NCI-H2107 treated with DMSO at 0.1 percent for 48 hours (cell line): Measurements from ENCODE around the gene ASMTL.
"Not testable (repeated sequence)": the region's sequence is repeated elsewhere in the genome, so short reads cannot be mapped to it uniquely, and the experiment has no call there.

Source experiments
- DNase-seq: peaks from one replicate; lab custom pipeline; 2025; ENCODE audit not compliant: unreplicated experiment; lab: John Stamatoyannopoulos, UW

Gene ASMTL

DNA sequence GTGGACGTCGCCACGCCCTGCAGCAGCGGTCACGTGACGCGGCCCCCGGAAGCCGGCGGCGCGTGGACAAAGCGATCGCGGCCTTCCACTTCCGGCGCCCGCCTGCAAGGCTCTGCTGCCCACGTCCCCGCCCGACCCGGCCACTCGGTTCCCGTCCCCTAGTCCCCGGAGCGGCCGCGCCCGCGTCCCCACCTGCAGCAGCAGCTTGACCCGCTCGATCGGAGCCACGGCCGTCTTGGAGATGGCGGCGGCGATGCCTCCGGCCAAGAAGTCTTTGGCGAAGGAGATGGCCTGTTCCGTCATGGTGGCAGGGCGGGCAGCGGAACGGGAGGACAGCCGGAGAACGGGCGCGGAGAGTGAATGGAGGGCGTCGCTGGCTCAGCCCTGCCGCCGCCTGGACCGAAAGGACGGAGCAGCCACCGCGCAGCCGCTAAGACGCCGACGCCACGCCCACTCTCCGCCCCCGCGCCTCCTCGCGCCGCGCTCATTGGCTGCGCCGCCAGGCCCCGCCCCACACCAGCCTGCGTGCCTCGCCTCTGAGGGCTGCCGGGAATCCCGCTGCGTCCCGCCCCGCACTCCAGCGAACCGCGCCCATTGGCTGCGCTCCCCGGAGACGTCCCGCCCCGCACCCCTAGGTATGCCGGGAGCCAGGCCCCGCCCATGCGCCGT lies 60.9 kb downstream of the ASMTL start, which contains the start of gene SLC25A6:
Gene SLC25A6 (minus strand): TSS at position 407 of the 669 bp plus-strand sequence. CDS start 104 bp downstream, at position 303.
- DNase-seq, result no peak

DNA sequence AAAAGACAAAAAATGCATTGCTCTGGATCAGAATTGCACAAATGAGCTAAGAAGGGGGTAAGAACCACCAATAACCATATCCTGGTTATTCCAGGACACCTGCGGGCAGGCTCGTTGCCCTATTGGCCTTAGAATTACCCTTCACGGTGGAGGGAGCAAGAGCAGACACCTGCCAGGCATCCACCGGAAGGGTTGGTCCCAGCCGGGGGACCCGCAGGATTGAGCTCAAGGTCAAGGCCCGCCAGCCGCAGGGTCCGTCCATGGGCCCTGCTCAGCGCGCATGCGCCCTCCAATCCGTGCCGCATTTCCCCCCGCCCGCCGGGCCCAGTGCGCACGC lies 61.4 kb downstream of the ASMTL start:
- DNase-seq, result no peak

DNA sequence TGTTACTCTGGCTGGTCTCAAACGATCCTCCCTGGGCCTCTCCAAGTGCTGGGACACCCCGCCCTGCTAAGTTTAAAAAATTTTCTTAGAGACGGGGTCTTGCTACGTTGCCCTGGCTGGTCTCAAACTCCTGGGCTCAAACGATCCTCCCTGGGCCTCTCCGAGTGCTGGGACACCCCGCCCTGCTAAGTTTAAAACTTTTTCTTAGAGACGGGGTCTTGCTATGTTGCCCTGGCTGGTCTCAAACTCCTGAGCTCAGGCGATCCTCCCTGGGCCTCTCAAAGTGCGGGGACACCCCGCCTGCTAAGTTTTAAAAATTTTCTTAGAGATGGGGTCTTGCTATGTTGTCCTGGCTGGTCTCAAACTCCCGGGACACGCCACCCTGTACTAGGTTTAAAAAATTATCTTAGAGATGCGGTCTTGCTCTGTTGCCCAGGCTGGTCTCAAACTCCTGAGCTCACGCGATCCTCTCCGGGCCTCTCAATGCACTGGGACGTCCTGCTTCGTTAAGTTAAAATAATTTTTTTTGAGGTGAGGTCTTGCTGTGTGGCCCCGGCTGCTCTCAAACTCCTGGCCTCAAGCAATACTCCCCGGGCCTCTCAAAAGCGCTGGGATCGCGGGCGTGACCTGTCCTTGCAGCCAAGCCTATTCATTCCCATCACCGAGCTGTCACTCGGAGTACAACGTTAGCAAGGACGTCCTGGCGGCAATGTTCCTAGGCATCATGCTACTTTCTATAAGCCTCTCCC lies 61.9 kb downstream of the ASMTL start:
- DNase-seq, result no peak

DNA sequence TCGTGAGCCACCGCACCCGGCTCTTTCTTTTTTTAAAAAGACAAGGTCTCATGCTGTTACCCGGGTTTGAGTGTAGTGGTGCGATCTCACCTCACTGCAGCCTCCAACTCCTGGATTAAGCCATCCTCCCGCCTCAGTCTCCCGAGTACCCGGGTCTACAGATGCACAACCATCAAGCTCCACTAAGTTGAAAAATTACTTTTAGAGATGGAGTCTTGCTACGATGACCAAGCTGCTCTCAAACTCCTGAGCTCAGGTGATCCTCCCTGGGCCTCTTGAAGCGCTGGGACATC lies 62.8 kb downstream of the ASMTL start:
- no peak for DNase-seq

DNA sequence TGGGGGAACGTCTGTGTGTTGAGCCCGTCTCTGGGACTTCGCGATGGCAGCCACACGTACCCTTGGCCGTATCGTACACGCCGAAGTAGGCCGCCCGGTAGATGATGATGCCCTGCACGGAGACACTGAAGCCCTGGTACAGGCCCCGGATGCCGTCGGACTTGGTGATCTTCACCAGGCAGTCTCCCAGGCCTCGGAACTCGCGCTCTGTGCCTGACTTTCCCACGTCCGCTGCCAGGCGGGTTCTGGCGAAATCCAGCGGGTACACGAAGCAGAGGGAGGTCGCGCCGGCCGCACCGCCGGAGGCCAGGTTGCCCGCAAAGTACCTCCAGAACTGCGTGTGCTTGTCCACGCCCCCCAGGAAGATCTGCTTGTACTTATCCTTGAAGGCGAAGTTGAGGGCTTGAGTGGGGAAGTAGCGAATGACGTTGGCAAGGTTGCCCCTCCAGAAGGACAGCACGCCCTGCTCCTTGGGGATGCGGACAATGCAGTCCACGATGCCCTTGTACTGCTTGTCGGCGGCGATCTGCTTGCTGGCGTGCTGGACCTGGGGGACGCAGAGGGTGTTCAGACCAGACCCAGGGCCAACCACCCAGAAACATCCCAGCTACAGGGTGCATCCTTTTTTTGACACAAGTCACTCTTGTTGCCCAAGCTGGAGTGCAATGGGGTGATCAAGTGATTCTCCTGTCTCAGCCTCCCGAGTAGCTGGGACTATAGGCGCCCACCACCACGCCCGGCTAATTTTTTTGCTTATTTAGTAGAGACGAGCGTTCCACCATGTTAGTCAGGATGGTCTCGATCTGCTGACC lies 63.3 kb downstream of the ASMTL start:
- DNase-seq, result no peak

DNA sequence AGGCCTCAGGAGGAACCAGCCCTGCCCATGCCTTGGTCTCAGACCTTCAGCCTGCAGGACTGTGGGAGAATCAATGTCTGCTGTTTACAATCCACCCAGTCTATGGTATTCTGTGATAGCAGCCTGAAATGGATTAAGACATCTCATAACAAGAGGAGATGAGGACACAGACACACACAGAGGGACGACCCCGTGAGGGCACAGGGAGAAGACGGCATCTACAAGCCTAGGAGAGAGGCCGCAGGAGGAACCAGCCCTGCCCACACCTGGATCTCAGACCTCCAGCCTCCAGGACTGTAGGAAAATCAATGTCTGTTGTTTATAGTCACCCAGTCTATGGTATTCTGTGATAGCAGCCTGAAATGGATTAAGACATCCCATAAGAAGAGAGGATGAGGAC lies 64.1 kb downstream of the ASMTL start:
- DNase-seq, result no peak

DNA sequence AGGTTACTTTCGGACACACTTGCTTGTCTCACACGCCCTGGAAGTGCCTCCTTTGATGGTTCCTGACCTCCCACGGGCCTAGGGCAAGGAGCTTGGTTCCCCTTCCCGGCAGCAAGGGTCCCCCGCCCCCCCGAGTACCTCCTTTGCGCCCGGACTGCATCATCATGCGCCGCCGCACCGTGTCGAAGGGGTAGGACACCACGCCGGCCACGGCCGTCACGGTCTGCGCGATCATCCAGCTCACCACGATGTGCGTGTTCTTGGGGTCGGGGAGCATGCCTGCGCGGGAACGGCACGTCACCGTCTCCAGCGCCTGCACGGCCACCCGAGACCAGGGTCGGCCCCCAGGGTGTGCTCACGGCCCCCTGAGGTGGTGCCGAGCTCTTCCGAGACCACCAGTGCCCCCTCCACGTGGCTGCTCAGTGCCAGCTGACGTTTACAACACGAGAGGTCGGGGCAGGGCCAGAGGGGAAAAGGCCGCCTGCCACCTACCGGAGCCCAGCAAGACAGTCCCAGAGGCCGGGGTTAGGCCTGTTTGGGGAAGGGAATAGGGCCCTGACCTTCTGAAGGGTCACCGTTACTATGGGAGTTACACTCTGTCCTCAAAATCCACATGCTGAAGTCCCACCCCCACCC lies 65.5 kb downstream of the ASMTL start:
- no peak for DNase-seq

DNA sequence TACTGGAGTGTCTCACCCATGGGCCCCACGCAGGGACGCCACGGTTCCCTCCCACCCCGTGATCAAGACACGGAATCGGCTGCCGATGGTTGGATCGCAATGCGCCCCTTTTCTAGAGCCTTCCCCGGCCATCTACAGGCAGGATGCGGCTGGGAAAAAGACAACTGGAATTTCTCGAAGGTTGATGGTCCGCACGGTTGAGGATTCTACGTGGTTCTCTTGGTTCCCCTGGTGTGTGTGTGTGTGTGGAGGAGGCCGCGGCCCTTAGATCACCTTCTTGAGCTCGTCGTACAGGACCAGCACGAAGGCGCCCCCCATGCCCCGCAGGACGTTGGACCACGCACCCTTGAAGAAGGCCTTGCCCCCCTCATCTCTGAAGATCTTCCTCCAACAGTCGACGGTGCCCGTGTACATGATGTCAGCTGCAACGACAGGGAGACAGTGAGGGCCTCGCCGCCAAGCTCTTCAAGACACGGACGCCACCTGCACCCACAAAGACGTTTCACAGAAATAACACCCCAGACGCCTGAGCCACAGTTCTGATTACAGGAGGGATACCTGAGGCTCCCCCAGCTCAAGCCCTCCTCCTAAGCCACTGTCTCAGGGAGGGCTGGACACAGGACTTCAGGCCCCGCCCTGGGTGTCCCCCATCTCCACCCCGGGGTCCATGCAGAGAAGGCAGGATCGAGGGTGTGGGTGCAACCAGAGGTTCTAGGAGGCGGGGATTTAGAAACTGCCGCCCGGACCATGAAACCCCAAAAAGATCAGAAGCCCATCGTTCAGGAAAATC lies 66.2 kb downstream of the ASMTL start:
- no peak for DNase-seq

DNA sequence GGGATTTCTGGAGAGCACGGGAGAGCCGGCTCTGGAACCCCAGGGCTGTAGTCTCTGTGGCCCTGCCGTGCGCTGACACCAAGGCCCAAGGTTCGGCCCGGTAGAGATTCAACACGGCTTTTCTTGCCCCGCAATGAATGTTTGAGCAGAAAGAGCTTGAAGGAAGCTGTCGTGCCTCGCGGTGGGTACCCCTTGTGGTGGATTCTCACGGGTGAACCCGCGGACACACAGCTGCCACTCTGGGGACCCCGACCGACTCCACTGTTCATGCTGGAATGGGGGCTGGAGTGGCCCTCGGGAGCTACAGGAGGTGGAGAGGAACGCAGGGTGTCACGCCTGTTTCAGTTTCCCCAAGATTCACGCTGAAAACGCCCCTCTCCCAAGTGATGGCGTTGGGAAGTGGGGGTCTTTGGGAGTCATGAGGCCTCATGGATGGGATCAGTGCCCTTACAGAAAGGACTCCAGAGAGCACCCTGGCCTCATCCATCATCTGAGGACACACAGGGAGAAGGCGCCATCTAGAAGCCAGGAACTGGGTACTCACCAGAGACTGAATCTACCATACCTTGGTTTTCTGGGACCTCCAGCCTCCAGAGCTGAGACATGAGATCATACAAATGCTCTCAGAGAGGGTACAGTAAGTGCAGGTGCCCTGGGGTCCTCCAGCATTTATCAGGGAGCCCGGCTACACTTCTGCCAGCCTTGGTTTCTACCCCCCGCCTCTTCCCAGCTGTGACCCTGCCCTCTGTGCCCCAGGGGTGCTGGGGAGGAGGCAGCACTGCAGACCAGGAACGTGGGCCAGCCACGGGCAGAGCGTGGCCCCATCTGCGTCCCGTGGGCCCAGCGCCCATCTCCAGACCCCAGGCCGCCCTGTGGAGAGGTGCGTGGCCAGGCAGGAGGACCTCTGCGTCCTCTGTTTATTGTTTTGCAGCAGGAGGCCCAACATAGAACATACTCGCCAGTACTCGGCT lies 67.2 kb downstream of the ASMTL start:
- DNase-seq, result no peak

DNA sequence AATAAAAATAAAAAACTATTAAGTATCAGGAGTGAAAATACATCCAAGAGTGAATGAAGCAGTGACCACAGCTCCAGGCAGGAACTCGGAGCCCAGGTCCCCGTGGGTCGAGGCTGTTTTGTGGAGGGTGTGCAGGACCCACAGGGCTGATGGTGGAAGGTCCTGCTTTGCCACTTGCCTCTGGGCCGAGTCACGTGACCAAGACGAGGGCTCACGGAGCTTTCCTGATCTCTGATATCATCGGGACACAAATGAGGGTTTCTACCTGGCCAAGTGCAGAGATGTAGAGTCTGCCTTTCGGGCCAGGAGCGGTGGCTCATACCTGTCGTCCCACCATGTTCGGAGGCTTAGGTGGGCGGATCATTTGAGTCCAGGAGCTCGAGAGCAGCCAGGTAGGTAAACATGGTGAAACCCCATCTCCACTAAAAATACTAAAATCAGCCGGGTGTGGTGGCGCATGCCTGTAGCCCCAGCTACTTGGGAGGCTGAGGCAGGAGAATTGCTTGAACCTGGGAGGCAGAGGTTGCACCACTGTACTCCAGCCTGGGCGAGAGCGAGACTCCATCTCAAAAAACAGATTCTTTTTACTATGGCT lies 68.0 kb downstream of the ASMTL start:
- no peak for DNase-seq

DNA sequence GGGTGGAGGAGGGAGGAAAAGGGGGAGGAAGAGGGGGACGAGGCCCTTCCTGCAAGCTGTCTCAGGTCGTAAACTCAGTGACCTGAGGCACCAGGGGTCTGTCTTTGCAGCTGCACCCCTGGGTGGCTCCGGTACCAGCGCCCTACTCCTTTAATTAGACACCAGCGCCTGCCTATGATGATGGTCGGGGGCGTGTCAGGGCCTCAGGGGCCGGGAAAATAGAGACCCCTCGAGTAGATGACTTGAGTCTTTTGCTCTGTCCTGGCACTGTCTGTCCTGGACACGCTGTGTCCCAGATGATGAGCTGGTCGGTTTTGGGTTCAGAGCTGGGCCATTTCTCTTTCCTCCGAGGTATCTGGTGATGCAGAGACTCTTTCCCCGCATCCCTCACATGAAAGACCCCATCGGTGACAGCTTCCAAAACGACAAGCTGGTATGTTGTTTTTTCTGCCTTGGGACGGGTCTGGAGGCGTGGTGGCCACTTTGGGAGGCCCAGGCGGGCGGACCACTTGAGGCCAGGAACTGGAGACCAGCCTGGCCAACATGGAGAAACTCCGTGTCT lies 72.0 kb downstream of the ASMTL start:
- no peak for DNase-seq

DNA sequence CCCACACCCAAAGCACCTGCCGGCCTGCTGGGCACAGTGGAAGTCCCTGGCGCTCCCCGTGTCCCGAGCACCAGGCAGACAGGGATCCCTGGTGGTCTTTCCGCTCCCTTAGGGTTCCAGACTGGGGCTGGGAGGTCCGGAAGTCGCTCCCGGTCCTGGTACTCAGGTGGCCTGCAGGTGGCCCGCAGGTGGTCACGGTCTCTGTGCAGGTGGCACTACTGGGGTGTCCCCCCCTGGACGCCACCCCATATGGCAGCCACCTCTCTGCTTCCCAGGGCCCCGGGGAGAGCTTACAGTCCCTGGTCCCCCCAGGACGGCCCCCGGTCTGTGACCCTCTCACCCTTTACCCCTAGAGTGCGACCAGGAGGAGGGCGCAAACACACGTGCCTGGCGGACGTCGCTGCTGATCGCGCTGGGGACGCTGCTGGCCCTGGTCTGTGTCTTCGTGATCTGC lies 74.4 kb downstream of the ASMTL start:
- no peak for DNase-seq

DNA sequence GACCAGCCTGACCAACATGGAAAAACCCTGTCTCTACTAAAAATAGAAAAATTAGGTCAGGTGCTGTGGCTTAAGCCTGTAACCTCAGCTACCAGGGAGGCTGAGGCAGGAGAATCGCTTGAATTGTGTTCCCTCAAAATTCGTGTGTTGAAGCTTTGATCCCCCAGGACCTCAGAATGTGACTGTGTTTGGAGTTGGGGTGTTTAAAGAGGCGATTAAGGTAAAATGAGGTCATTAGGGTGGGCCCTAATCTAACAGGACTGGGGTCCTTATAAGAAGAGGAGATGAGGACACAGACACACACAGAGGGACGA lies 84.4 kb downstream of the ASMTL start:
- no peak for DNase-seq

DNA sequence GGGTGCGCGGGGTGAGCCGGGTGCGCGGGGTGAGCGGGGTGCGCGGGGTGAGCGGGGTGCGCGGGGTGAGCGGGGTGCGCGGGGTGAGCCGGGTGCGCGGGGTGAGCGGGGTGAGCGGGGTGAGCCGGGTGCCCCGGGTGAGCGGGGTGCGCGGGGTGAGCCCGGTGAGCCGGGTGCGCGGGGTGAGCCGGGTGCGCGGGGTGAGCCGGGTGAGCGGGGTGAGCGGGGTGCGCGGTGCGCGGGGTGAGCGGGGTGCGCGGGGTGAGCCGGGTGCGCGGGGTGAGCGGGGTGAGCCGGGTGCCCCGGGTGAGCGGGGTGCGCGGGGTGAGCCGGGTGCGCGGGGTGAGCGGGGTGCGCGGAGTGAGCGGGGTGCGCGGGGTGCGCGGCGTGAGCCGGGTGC lies 86.3 kb downstream of the ASMTL start:
- not testable (repeated sequence) for DNase-seq

DNA sequence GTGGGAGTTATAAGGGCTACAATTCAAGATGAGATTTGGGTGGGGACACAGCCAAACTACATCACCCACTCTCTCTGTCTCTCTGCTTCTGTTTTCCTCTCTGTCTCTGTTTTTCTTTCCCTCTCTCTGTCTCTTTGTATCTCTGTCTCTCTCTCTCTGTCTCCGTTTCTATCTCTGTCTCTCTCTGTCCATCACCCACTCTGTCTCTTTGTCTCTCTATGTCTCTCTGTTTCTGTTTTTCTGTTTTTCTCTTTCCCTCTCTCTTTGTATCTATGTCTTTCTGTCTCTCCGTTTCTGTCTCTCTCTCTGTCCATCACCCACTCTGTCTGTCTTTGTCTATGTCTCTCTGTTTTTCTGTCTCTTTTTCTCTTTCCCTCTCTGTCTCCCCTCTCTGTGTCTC lies 90.8 kb downstream of the ASMTL start:
- no peak for DNase-seq

DNA sequence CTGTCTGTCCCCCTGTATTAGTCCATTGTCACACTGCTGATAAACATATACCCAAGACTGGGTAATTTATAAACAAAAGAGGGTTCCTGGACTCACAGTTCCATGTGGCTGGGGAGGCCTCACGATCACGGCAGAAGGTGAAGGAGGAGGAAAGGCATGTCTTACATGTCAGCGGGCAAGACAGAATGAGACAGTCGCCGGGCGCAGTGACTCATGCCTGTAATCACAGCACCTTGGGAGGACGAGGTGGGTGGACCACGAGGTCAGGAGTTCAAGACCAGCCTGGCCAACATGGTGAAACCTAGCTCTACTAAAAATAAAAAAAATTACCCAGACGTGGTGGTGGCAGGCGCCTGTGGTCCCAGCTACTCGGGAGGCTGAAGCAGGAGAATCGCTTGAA lies 91.4 kb downstream of the ASMTL start:
- DNase-seq, result no peak

DNA sequence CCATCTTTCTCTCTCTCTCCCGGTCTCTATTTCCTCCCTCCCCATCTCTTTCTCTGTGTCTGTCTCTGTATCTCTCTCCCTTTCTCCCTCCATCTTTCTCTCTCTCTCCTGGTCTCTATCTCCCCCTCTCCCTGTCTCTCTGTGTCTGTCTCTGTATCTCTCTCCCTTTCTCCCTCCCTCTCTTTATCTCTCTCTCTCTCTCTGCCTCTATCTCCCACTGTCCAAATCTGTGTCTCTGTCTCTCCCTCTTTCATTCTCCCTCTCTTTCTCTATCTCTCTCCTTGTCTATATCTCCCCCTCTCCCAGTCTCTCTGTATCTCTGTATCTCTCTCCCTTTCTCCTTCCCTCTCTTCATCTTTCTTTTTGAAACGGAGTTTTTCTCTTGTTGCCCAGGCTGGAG lies 92.5 kb downstream of the ASMTL start:
- no peak for DNase-seq

DNA sequence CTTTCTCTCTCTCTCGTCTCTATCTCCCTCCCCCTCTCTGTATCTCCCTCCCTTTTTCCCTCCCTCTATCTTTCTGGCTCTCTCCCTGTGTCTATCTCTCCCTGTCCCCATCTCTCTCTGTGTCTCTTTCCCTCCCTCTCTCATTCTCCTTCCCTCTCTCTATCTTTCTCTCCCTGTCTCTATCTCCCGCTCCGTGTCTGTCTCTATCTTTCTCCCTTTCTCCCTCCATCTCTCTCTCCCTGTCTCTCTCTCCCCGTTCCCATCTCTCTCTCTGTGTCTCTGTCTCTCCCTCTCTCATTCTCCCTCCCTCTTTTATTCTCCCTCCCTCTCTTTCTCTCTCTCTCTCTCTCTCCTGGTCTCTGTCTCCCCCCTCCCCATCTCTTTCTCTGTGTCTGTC lies 93.2 kb downstream of the ASMTL start:
- DNase-seq, result no peak

DNA sequence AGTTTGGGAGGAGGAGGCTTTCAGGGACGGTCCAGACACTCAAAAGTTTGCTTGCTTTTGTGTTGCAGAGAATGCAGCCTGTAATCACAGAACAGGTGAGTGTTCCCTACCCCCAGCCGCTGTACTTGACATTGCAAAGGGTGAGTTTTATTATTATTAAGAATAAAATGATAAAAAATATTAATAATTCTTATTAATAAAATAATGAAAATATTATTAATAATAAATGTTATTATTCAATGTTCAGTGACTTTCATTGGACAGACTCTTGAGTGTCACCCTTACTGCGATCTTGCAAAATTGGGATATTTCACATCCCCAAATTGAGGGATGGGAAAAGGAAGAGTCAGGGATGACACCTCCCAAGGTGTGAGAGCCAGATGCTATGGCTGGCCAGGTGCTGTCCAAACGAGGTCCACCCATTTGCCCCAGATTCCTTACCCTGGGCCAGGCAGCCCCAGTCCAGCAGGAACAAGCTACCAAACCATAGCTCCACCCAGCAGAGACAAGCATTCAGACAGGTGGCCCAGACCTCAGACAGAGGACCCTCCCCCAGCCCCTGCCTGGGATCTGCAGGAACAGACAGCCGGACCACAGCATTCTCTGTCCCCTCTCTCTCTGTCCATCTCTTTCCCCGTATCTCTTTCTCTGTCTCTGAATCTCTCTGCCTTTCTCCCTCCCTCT lies 93.8 kb downstream of the ASMTL start:
- no peak for DNase-seq
